OCI-LY1 (cell line): Measurements from ENCODE around the gene CETN3.

Experiments
- H2AFZ ChIP-seq: fragments of 200-600 bp; sonication (generic), shearing (Covaris generic); 2 replicates; pipeline ENCODE4 v1.6.0; 2014; ENCODE audit warnings: antibody characterized with exemption, mild to moderate bottlenecking, low read length
- H3F3A ChIP-seq: fragments of 200-600 bp; sonication (generic), shearing (Covaris generic); 2 replicates; pipeline ENCODE4 v1.6.0; 2014; ENCODE audit warnings: mild to moderate bottlenecking, antibody characterized with exemption, low read length, moderate library complexity; ENCODE audit not compliant: insufficient read depth
- H3K27ac ChIP-seq: fragments of 200-600 bp; sonication (generic); 2 replicates; pipeline ENCODE4 v1.5.1; 2014; ENCODE audit warnings: low read length, mixed run types, mild to moderate bottlenecking, low read depth; ENCODE audit not compliant: poor library complexity, severe bottlenecking
- H3K27me3 ChIP-seq: fragments of 200-600 bp; sonication (generic); 2 replicates; pipeline ENCODE4 v1.6.0; 2014; ENCODE audit warnings: antibody characterized with exemption, mild to moderate bottlenecking, low read length, moderate library complexity; ENCODE audit not compliant: insufficient read depth
- H3K36me3 ChIP-seq: fragments of 200-600 bp; sonication (generic); 2 replicates; pipeline ENCODE4 v1.6.1; 2014; ENCODE audit warnings: mild to moderate bottlenecking, antibody characterized with exemption, low read length, moderate library complexity, mixed read lengths; ENCODE audit not compliant: insufficient read depth
- H3K4me1 ChIP-seq: fragments of 200-600 bp; sonication (generic); 2 replicates; pipeline ENCODE4 v1.5.1; 2014; ENCODE audit warnings: mild to moderate bottlenecking, low read length, moderate library complexity; ENCODE audit not compliant: insufficient read depth, severe bottlenecking
- H3K4me2 ChIP-seq: fragments of 200-600 bp; sonication (generic), shearing (Covaris generic); 2 replicates; pipeline ENCODE4 v1.6.1; 2014; ENCODE audit warnings: low read length
- H3K4me3 ChIP-seq: fragments of 200-600 bp; sonication (generic); 2 replicates; pipeline ENCODE4 v1.5.1; 2014; ENCODE audit warnings: low read length, low read depth, mild to moderate bottlenecking, mixed read lengths; ENCODE audit not compliant: poor library complexity, severe bottlenecking
- H3K79me2 ChIP-seq: fragments of 200-600 bp; shearing (Covaris generic); 2 replicates; pipeline ENCODE4 v1.6.1; 2016; ENCODE audit warnings: mixed run types, low read length, mixed read lengths; ENCODE audit not compliant: insufficient read depth
- H3K9ac ChIP-seq: fragments of 200-600 bp; sonication (generic), shearing (Covaris generic); 2 replicates; pipeline ENCODE4 v1.6.1; 2014; ENCODE audit warnings: mild to moderate bottlenecking, low read length, mixed read lengths
- H3K9me2 ChIP-seq: fragments of 200-600 bp; sonication (generic), shearing (Covaris generic); 2 replicates; pipeline ENCODE4 v1.6.1; 2014; ENCODE audit warnings: low read depth, mild to moderate bottlenecking, low read length, mixed read lengths
- H3K9me3 ChIP-seq: fragments of 200-600 bp; shearing (Covaris generic); 2 replicates; pipeline ENCODE4 v1.6.1; 2014; ENCODE audit warnings: low read length, mixed read lengths
- H4K20me1 ChIP-seq: fragments of 200-600 bp; sonication (generic), shearing (Covaris generic); 2 replicates; pipeline ENCODE4 v1.6.0; 2016; ENCODE audit warnings: mild to moderate bottlenecking, low read length; ENCODE audit not compliant: insufficient read depth
- CTCF ChIP-seq: fragments of 200-600 bp; sonication (generic), shearing (Covaris generic); IDR thresholded peaks from 2 replicates; pipeline ENCODE4 v1.5.1; 2017; ENCODE audit warnings: mild to moderate bottlenecking, antibody characterized with exemption, low read length, moderate library complexity, mixed read lengths
- EZH2 ChIP-seq: fragments of 200-600 bp; sonication (generic), shearing (Covaris generic); IDR thresholded peaks from 2 replicates; pipeline ENCODE4 v1.8.0; 2017; ENCODE audit warnings: borderline replicate concordance, mixed run types, mild to moderate bottlenecking, antibody characterized with exemption, low read length, moderate library complexity, mixed read lengths

The CETN3 gene

GRCh38 chr5:90409318-90410177 lies at the start of gene CETN3:
CETN3 (minus strand) TSS chr5:90409756; CDS start chr5:90409661, 95 bp downstream.
- peaks cover 23% of the 10 kb centered on the region; the same call in 1 of the 2 replicates for H3K36me3 ChIP-seq
- no peaks in the 10 kb centered on the region for H3K27me3 ChIP-seq
- TF ChIP-seq CTCF (no peak), EZH2 (no peak)
- H2AFZ ChIP-seq, result peak within 1 kb of the TSS; percentile 46
- peak within 1 kb of the TSS; percentile 99 for H3K9ac ChIP-seq
- no peaks in the 10 kb centered on the region for H3F3A ChIP-seq
- H4K20me1 ChIP-seq, result no peaks in the 10 kb centered on the region
- H3K9me3 ChIP-seq, result no peaks in the 10 kb centered on the region
- H3K27ac ChIP-seq, result peak within 1 kb of the TSS; percentile 93
- no peaks in the 10 kb centered on the region for H3K9me2 ChIP-seq
- H3K4me2 ChIP-seq, result peak within 1 kb of the TSS; percentile 85
- H3K4me1 ChIP-seq, result peaks cover 32% of the 10 kb centered on the region
- peak within 1 kb of the TSS; percentile 94 for H3K4me3 ChIP-seq
- H3K79me2 ChIP-seq, result 0 out of 2 replicates have a peak, but pooled peaks cover 4% of the 10 kb centered on the region

GRCh38 chr5:90446961-90447360 lies 37.4 kb upstream of the CETN3 start:
- Histone ChIP-seq H3K9me2 (no peaks in the 10 kb centered on the region), H3K4me3 (no peak overlapping the region), H3K27ac (no peak overlapping the region), H3K9me3 (no peaks in the 10 kb centered on the region), H3K27me3 (no peaks in the 10 kb centered on the region), H3K36me3 (no peaks in the 10 kb centered on the region), H3K4me1 (no peaks in the 10 kb centered on the region), H3F3A (no peaks in the 10 kb centered on the region), H3K9ac (no peak overlapping the region), H2AFZ (no peak overlapping the region), H3K79me2 (no peaks in the 10 kb centered on the region), H3K4me2 (no peak overlapping the region), H4K20me1 (no peaks in the 10 kb centered on the region)
- TF ChIP-seq CTCF (no peak), EZH2 (no peak)

- no peak overlapping the region for H3K27ac ChIP-seq
- no peak for TF ChIP-seq EZH2
- TF ChIP-seq CTCF, result no peak
- H3K27me3 ChIP-seq, result no peaks in the 10 kb centered on the region
- H4K20me1 ChIP-seq, result no peaks in the 10 kb centered on the region
- no peaks in the 10 kb centered on the region for H3K36me3 ChIP-seq
- H3K9ac ChIP-seq, result no peak overlapping the region
- no peaks in the 10 kb centered on the region for H3K9me3 ChIP-seq
- H3K4me2 ChIP-seq, result no peak overlapping the region
- H3K9me2 ChIP-seq, result no peaks in the 10 kb centered on the region
- H3K79me2 ChIP-seq, result no peaks in the 10 kb centered on the region
- H3K4me3 ChIP-seq, result no peak overlapping the region
- no peaks in the 10 kb centered on the region for H3F3A ChIP-seq
- no peak overlapping the region for H2AFZ ChIP-seq
- peaks cover 8% of the 10 kb centered on the region for H3K4me1 ChIP-seq
Measured at GRCh38 chr5:90440644-90441043, 31.1 kb upstream of the CETN3 start.
